HepG2 (cell line): Measurements from ENCODE around the gene MARK2. TPM values are rescaled to one million over a fixed set of nuclear protein-coding genes. Genes with fewer than 3 reads are reported as not detected.

Experiments used
- ARID4A ChIP-seq: sonication (generic); formaldehyde crosslinking; IDR thresholded peaks from 2 replicates; pipeline ENCODE4 v1.5.0; 2020; ENCODE audit warnings: mild to moderate bottlenecking, missing genetic modification reagents, borderline replicate concordance
- BCL6 ChIP-seq: IDR thresholded peaks from 2 replicates; pipeline ENCODE4 v1.6.1; 2016; ENCODE audit warnings: missing genetic modification reagents, missing compliant biosample characterization
- CBX5 ChIP-seq: sonication (generic); formaldehyde crosslinking; IDR thresholded peaks from 2 replicates; pipeline ENCODE4 v1.4.0; 2020; ENCODE audit warnings: missing genetic modification reagents, borderline replicate concordance
- CTCF ChIP-seq: sonication (generic); formaldehyde crosslinking; IDR thresholded peaks from 2 replicates; pipeline ENCODE4 v1.5.0; 2020; ENCODE audit warnings: mild to moderate bottlenecking, missing genetic modification reagents, moderate library complexity
- ERF ChIP-seq: IDR thresholded peaks from 2 replicates; pipeline ENCODE4 v1.6.1; 2018; ENCODE audit warnings: missing biosample characterization, missing genetic modification reagents
- ETV6 ChIP-seq: sonication (generic); formaldehyde crosslinking; conservative IDR thresholded peaks from 2 replicates; pipeline ENCODE4 v1.4.0; 2020; ENCODE audit warnings: missing genetic modification reagents
- MEIS2 ChIP-seq: sonication (generic); formaldehyde crosslinking; IDR thresholded peaks from 2 replicates; pipeline ENCODE4 v1.9.0; 2021; ENCODE audit warnings: mild to moderate bottlenecking, missing genetic modification reagents
- RAD21 ChIP-seq: fragments of 450-650 bp; formaldehyde crosslinking; IDR thresholded peaks from 2 replicates; pipeline ENCODE4 v1.5.0; 2020; ENCODE audit warnings: mild to moderate bottlenecking
- SNAPC5 ChIP-seq: sonication (generic); formaldehyde crosslinking; IDR thresholded peaks from 2 replicates; pipeline ENCODE4 v1.8.1; 2023; ENCODE audit warnings: mild to moderate bottlenecking, missing genetic modification reagents, borderline replicate concordance
- SYNCRIP ChIP-seq: fragments of 200-400 bp; formaldehyde crosslinking; IDR thresholded peaks from 2 replicates; pipeline ENCODE4 v1.6.1; 2018; ENCODE audit warnings: mild to moderate bottlenecking, low read depth, low read length; ENCODE audit not compliant: insufficient read depth
- TAF15 ChIP-seq: fragments of 200-400 bp; formaldehyde crosslinking; IDR thresholded peaks from one replicate; pipeline ENCODE4 v1.6.1; 2018; ENCODE audit warnings: mild to moderate bottlenecking, low read depth, low read length; ENCODE audit not compliant: poor library complexity, severe bottlenecking
- TEAD3 ChIP-seq: optimal IDR thresholded peaks from 2 replicates; pipeline ENCODE3; 2016; ENCODE audit warnings: borderline replicate concordance
- TRIM24 ChIP-seq: sonication (generic); formaldehyde crosslinking; IDR thresholded peaks from 2 replicates; pipeline ENCODE4 v1.8.0; 2022; ENCODE audit warnings: mild to moderate bottlenecking, missing genetic modification reagents
- XRCC5 ChIP-seq: fragments of 200-400 bp; formaldehyde crosslinking; optimal IDR thresholded peaks from 2 replicates; pipeline ENCODE3; 2017; ENCODE audit warnings: mild to moderate bottlenecking, low read length
- ZBTB25 ChIP-seq: IDR thresholded peaks from 2 replicates; pipeline ENCODE4 v1.6.1; 2018; ENCODE audit warnings: missing genetic modification reagents
- ZNF235 ChIP-seq: sonication (generic); formaldehyde crosslinking; IDR thresholded peaks from 2 replicates; pipeline ENCODE4 v1.8.1; 2023; ENCODE audit warnings: mild to moderate bottlenecking, missing genetic modification reagents, borderline replicate concordance
- ZNF724P ChIP-seq: sonication (generic); formaldehyde crosslinking; IDR thresholded peaks from 2 replicates; pipeline ENCODE4 v1.8.0; 2022; ENCODE audit warnings: missing genetic modification reagents, borderline replicate concordance
- ZNF790 ChIP-seq: sonication (generic); formaldehyde crosslinking; IDR thresholded peaks from 2 replicates; pipeline ENCODE4 v1.8.0; 2022; ENCODE audit warnings: missing genetic modification reagents, mild to moderate bottlenecking, borderline replicate concordance
- polyA plus RNA-seq, 8 experiments: library from polyadenylated mRNA; depleted of rRNA in 3 of 8; stranded (reverse) in 7 of 8; unstranded in 1 of 8; fragments of >200 nt; fragmentation: Illumina TruSeq in 4 of 8; extraction: Trizol in 4 of 8; gene quantifications; 2 replicates each; pipeline versions ENCODE4 v1.2.1 to v1.2.3, GENCODE V29; 2011 to 2016; ENCODE audit warnings: low read depth in 4 of 8, missing spikeins in 1 of 8, mixed read lengths in 1 of 8; ENCODE audit not compliant: insufficient read depth in 1 of 8
- total RNA-seq, 5 experiments: library from RNA; depleted of rRNA; stranded (reverse); fragments of >200 nt; fragmentation: Illumina TruSeq; extraction: Trizol; gene quantifications; 2 replicates each; pipeline ENCODE4 v1.2.3, GENCODE V29; 2016; ENCODE audit warnings: low read depth in 1 of 5
- TF ChIP-seq, protein P1 (sequence below): IDR thresholded peaks from 2 replicates; pipeline ENCODE4 v1.4.0; 2020; ENCODE audit warnings: mild to moderate bottlenecking, missing genetic modification reagents

MARK2 gene
- total and polyA plus RNA-seq, 2 of the 13 experiments (the other 11 are each of a cell fraction or from before 2014, with no cell fraction given), result 13.5 to 13.9 TPM

GRCh38 chr11:63829823-63830489 is 9.0 kb upstream of the MARK2 start (continued):
- peak; percentile 94 for TF ChIP-seq CTCF
- no peak for TF ChIP-seq SYNCRIP
- no peak for TF ChIP-seq ZNF235
- TF ChIP-seq RAD21 (CRISPR knock-in tag), result peak; percentile 83
- no peak for TF ChIP-seq MEIS2 (CRISPR knock-in tag)
- peak; percentile 30; the same call in 1 of the 2 replicates for TF ChIP-seq ARID4A (CRISPR knock-in tag)
- TF ChIP-seq ERF (CRISPR knock-in tag), result no peak
- peak; percentile 80 for TF ChIP-seq TEAD3 (CRISPR knock-in tag)
- no peak for TF ChIP-seq BCL6 (CRISPR knock-in tag)
- no peak for TF ChIP-seq TRIM24 (CRISPR knock-in tag)
- no peak for TF ChIP-seq SNAPC5
- TF ChIP-seq ETV6, result no peak
- TF ChIP-seq, protein P1, sequence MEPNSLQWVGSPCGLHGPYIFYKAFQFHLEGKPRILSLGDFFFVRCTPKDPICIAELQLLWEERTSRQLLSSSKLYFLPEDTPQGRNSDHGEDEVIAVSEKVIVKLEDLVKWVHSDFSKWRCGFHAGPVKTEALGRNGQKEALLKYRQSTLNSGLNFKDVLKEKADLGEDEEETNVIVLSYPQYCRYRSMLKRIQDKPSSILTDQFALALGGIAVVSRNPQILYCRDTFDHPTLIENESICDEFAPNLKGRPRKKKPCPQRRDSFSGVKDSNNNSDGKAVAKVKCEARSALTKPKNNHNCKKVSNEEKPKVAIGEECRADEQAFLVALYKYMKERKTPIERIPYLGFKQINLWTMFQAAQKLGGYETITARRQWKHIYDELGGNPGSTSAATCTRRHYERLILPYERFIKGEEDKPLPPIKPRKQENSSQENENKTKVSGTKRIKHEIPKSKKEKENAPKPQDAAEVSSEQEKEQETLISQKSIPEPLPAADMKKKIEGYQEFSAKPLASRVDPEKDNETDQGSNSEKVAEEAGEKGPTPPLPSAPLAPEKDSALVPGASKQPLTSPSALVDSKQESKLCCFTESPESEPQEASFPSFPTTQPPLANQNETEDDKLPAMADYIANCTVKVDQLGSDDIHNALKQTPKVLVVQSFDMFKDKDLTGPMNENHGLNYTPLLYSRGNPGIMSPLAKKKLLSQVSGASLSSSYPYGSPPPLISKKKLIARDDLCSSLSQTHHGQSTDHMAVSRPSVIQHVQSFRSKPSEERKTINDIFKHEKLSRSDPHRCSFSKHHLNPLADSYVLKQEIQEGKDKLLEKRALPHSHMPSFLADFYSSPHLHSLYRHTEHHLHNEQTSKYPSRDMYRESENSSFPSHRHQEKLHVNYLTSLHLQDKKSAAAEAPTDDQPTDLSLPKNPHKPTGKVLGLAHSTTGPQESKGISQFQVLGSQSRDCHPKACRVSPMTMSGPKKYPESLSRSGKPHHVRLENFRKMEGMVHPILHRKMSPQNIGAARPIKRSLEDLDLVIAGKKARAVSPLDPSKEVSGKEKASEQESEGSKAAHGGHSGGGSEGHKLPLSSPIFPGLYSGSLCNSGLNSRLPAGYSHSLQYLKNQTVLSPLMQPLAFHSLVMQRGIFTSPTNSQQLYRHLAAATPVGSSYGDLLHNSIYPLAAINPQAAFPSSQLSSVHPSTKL, result no peak
- no peak for TF ChIP-seq CBX5 (CRISPR knock-in tag)
- TF ChIP-seq XRCC5, result peak; percentile 80
- TF ChIP-seq ZBTB25 (CRISPR knock-in tag), result no peak
- TF ChIP-seq ZNF790, result no peak
- TF ChIP-seq TAF15, result no peak
- TF ChIP-seq ZNF724P (CRISPR knock-in tag), result no peak
